WERI-Rb-1 (cell line): ENCODE measurements around the gene LRRC8E.
A peak's percentile ranks its signal among the peaks of the same experiment; 100 is the strongest.

Experiments used
- DNase-seq: peaks from one replicate; pipeline ENCODE4 v3.0.0-alpha.2; 2020
- H3K27ac ChIP-seq: fragments of 250-450 bp; sonication (Bioruptor Pico); 2 replicates; pipeline ENCODE4 v1.5.1; 2020; ENCODE audit warnings: mild to moderate bottlenecking, moderate library complexity
- H3K27me3 ChIP-seq: fragments of 250-450 bp; sonication (Bioruptor Pico); 2 replicates; pipeline ENCODE4 v1.5.1; 2021; ENCODE audit warnings: mild to moderate bottlenecking, low read depth, moderate library complexity; ENCODE audit not compliant: insufficient read depth, severe bottlenecking
- H3K36me3 ChIP-seq: fragments of 250-450 bp; sonication (Bioruptor Pico); 2 replicates; pipeline ENCODE4 v1.5.1; 2020; ENCODE audit warnings: mild to moderate bottlenecking, moderate library complexity
- H3K4me3 ChIP-seq: 2 replicates; pipeline ENCODE4 v1.5.1; 2011; ENCODE audit warnings: low read depth, mild to moderate bottlenecking, control low read depth, low read length
- H3K9me3 ChIP-seq: fragments of 250-450 bp; sonication (Bioruptor Pico); 2 replicates; pipeline ENCODE4 v1.5.1; 2021; ENCODE audit warnings: mild to moderate bottlenecking, moderate library complexity; ENCODE audit not compliant: severe bottlenecking
- TF ChIP-seq, protein P1 (sequence below): IDR thresholded peaks from 2 replicates; pipeline ENCODE4 v1.5.1; 2011; ENCODE audit warnings: low read depth, mild to moderate bottlenecking, control low read depth, inconsistent platforms, low read length

LRRC8E gene

DNA sequence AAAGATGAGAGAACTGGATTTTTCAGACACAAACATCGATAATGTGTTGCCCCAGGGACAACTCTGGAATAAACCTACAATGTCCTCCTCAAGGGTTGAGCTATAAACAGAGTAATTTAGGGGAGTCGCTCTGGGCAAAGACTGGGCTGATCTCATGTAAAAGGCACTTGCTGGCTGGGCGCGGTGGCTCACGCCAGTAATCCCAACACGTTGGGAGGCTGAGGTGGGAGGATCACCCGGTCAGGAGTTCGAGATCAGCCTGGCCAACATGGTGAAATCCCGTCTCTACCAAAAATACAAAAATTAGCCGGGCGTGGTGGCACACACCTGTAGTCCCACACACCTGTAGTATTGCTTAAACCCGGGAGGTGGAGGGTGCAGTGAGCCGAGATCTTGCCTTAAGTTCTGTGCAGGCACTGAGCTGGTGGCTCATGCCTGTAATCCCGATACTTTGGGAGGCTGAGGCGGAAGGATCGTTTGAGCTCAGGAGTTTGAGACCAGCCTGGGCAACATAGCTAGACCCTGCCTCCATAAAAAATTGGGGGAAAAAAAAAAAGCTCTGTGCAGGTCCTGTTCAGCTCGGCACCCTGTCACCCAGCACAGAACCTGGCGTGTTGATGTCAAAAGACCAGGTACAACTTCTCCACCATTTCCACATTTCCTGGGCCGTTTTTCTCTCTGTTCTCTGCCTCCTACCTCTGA lies 53.7 kb downstream of the LRRC8E start:
- TF ChIP-seq, protein P1, sequence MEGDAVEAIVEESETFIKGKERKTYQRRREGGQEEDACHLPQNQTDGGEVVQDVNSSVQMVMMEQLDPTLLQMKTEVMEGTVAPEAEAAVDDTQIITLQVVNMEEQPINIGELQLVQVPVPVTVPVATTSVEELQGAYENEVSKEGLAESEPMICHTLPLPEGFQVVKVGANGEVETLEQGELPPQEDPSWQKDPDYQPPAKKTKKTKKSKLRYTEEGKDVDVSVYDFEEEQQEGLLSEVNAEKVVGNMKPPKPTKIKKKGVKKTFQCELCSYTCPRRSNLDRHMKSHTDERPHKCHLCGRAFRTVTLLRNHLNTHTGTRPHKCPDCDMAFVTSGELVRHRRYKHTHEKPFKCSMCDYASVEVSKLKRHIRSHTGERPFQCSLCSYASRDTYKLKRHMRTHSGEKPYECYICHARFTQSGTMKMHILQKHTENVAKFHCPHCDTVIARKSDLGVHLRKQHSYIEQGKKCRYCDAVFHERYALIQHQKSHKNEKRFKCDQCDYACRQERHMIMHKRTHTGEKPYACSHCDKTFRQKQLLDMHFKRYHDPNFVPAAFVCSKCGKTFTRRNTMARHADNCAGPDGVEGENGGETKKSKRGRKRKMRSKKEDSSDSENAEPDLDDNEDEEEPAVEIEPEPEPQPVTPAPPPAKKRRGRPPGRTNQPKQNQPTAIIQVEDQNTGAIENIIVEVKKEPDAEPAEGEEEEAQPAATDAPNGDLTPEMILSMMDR, result no peak
- H3K27ac ChIP-seq, result no peak overlapping the region
- no peak overlapping the region for H3K4me3 ChIP-seq
- peaks cover 48% of the 10 kb centered on the region for H3K36me3 ChIP-seq
- no peak for DNase-seq
- H3K9me3 ChIP-seq, result no peaks in the 10 kb centered on the region
- no peaks in the 10 kb centered on the region for H3K27me3 ChIP-seq

DNA sequence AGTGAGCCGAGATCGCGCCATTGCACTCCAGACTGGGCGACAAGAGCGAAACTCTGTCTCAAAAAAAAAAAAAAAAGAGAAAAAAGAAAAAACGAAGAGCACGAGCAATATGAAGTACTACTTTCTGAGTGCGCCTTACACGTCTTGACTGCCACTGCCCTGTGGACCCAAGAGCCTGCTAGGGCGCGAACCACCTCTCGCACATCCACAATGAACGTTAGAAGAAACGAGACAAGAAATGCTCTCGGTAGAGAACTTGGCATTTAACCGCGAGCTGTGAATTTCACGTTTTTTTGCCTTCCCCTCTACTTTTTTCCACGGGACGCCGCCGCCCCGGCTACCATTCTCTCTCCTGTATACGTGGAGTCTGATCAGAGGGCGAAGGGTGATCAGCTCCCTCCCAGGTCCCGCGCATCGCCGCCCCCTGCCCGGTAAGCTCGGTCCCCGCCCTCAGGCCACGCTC lies 54.7 kb downstream of the LRRC8E start:
- Histone ChIP-seq H3K27me3 (no peaks in the 10 kb centered on the region), H3K36me3 (peaks cover 38% of the 10 kb centered on the region), H3K4me3 (peak overlapping the region; percentile 93), H3K9me3 (no peaks in the 10 kb centered on the region), H3K27ac (peak overlapping the region; percentile 96)
- no peak for DNase-seq
- TF ChIP-seq, protein P1, result no peak

DNA sequence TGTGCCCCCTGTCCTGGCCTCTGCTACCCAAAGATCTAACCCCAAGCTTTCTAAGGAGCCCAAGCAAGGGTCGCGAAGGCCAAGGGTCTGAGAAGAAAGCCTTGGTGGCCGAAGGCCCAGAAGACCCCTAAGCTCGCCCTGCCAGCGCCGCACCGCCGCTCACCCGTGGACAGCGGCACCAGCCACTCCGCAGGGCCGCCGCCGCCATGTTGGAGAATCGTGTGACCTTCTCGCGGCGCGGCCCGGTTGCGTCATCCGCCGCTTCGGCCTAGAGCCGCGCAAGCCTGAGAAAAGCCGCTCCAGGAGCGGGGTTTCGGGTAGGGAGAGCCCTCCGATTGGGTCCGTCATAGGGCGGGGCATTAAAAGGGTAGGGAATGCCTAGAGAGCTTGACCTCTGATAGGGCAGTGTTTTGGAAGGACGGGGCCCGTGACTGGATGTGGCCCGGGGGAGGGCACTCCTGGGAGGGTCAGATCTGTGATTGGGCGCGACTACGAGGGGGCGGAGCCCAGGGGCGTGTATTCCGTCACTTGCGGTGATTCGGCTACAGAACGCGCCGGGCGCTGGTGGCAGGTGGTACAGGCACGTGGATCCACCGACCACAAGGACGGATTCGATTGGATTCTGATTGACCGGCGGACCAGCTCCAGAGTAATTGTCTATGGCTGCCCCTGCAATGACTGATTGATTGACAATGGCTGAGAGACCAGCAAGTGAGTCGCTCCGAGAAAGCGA lies 55.3 kb downstream of the LRRC8E start, which contains the start of gene TIMM44:
TIMM44 (minus strand) TSS at position 223 of the 733 bp plus-strand sequence; CDS start at position 208, 15 bp downstream.
- H3K9me3 ChIP-seq, result no peaks in the 10 kb centered on the region
- no peaks in the 10 kb centered on the region for H3K27me3 ChIP-seq
- peak within 1 kb of the TSS; percentile 93 for H3K4me3 ChIP-seq
- TF ChIP-seq, protein P1, result no peak
- DNase-seq, result peak; percentile 99
- peak within 1 kb of the TSS; percentile 96 for H3K27ac ChIP-seq
- H3K36me3 ChIP-seq, result peaks cover 32% of the 10 kb centered on the region

DNA sequence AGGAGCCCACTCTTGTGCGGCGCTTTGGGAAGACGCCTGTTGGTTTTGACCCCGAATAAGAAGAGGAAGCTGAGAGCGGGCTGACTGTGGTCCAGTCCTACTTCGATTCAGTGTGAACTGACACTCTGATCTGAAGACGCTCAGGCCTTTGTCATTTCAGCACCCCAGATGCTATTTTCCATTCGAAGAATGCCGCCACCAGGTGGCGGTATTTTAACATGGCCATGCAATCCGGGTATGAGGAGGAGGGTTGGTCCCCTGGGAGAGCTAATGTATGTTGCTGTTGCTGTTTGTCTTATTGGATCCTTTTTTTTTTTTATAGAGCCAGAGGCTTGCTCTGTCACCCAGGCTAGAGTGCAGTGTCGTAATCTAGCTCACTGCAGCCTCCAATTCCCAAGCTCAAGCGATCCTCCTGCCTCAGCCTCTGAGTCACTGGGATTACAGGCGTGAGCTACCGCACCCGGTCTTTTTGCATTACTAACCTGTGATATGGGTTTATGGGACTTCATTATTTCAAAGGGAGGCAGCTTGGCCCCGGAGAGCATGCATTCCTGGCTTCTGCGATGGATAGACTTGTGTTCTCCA lies 56.0 kb downstream of the LRRC8E start:
- no peaks in the 10 kb centered on the region for H3K27me3 ChIP-seq
- no peaks in the 10 kb centered on the region for H3K9me3 ChIP-seq
- peaks cover 26% of the 10 kb centered on the region for H3K36me3 ChIP-seq
- DNase-seq, result peak; percentile 86
- TF ChIP-seq, protein P1, result peak; percentile 71
- H3K27ac ChIP-seq, result peak overlapping the region; percentile 95
- H3K4me3 ChIP-seq, result peak overlapping the region; percentile 93

DNA sequence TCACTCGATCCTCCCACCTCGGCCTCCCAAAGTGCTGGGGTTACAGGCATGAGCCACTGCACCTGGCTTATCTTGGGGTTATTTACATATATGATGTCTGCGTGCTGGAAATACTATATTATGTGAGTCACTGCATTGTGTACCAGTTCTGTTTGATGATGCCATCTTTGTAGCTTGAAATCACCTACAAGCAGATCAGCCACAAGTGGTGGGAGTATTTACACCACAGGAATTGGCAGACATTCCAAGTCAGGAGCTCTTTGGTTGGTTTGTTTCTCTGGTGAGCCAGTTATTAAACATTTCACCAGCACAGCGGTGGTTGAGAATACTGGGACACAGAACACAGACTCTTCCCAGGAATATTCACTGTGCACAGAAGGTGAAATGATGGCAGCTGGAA lies 59.6 kb downstream of the LRRC8E start:
- H3K36me3 ChIP-seq, result peaks cover 4% of the 10 kb centered on the region
- no peak overlapping the region for H3K4me3 ChIP-seq
- DNase-seq, result no peak
- H3K27me3 ChIP-seq, result no peaks in the 10 kb centered on the region
- H3K9me3 ChIP-seq, result no peaks in the 10 kb centered on the region
- H3K27ac ChIP-seq, result no peak overlapping the region
- TF ChIP-seq, protein P1, result no peak
